HG03558 (cell line): Measurements from ENCODE around the gene MOGAT2.
"Not testable (repeated sequence)": the region's sequence is repeated elsewhere in the genome, so short reads cannot be mapped to it uniquely, and the experiment has no call there.

Experiments used
- ATAC-seq: cut with Tn5 transposase; IDR thresholded peaks from one replicate; pipeline ENCODE4 v1.9.1; 2021; ENCODE audit warnings: moderate number of reproducible peaks; ENCODE audit not compliant: unreplicated experiment; ENCODE audit errors: extremely low read depth

The MOGAT2 gene

GRCh38 chr11:75717608-75718418 is at the start of gene MOGAT2:
MOGAT2 (plus strand) TSS chr11:75717838; CDS start chr11:75717889, 51 bp downstream.
- ATAC-seq: no peak

GRCh38 chr11:75668451-75669297 is 49.0 kb upstream of the MOGAT2 start, which contains the start of gene MAP6:
MAP6 (minus strand) TSS chr11:75669038; CDS start chr11:75668369, 669 bp downstream.
- ATAC-seq: no peak

GRCh38 chr11:75673977-75674582 is 43.6 kb upstream of the MOGAT2 start:
- no peak for ATAC-seq

- ATAC-seq: no peak
These were observed 40.4 kb upstream of the MOGAT2 start for GRCh38 chr11:75677275-75677674.

- no peak for ATAC-seq
These were observed 39.7 kb upstream of the MOGAT2 start for GRCh38 chr11:75677909-75678308.

GRCh38 chr11:75678620-75679259 is 38.9 kb upstream of the MOGAT2 start:
- ATAC-seq: no peak

- no peak for ATAC-seq
These were observed 38.1 kb upstream of the MOGAT2 start for GRCh38 chr11:75679566-75679965.

GRCh38 chr11:75683856-75684255 is 33.8 kb upstream of the MOGAT2 start:
- not testable (repeated sequence) for ATAC-seq

GRCh38 chr11:75689863-75690609 is 27.6 kb upstream of the MOGAT2 start:
- peak; percentile 71 for ATAC-seq

- ATAC-seq: no peak
These were observed 25.8 kb upstream of the MOGAT2 start for GRCh38 chr11:75691804-75692203.

- ATAC-seq: no peak
These were observed 19.6 kb upstream of the MOGAT2 start for GRCh38 chr11:75697906-75698581.

- ATAC-seq: no peak
These were observed 16.7 kb upstream of the MOGAT2 start for GRCh38 chr11:75700940-75701339.

GRCh38 chr11:75703695-75704237 is 13.9 kb upstream of the MOGAT2 start:
- ATAC-seq: no peak

GRCh38 chr11:75705541-75705940 is 12.1 kb upstream of the MOGAT2 start:
- ATAC-seq: no peak

GRCh38 chr11:75706260-75706729 is 11.3 kb upstream of the MOGAT2 start:
- ATAC-seq: no peak

GRCh38 chr11:75714211-75714610 is 3.4 kb upstream of the MOGAT2 start:
- no peak for ATAC-seq

GRCh38 chr11:75715688-75716087 is 1.9 kb upstream of the MOGAT2 start:
- no peak for ATAC-seq

GRCh38 chr11:75716659-75717058 is 979 bp upstream of the MOGAT2 start:
- ATAC-seq: no peak
